KG1 (cell line): ENCODE measurements around the gene DLL1.
"Not testable (repeated sequence)": the region's sequence is repeated elsewhere in the genome, so short reads cannot be mapped to it uniquely, and the experiment has no call there.

Experiments
- DNase-seq: peaks from one replicate; lab custom pipeline; 2025; lab: John Stamatoyannopoulos, UW

DLL1 gene

GRCh38 chr6:170268216-170269129 is 22.4 kb downstream of the DLL1 start:
- no peak for DNase-seq

- no peak for DNase-seq
Observed at GRCh38 chr6:170267688-170268087, 23.2 kb downstream of the DLL1 start.

GRCh38 chr6:170266061-170266825 is 24.6 kb downstream of the DLL1 start:
- no peak for DNase-seq

- no peak for DNase-seq
Observed at GRCh38 chr6:170265655-170266054, 25.2 kb downstream of the DLL1 start.

GRCh38 chr6:170264644-170265043 is 26.2 kb downstream of the DLL1 start:
- DNase-seq, result not testable (repeated sequence)

- DNase-seq, result no peak
Observed at GRCh38 chr6:170264086-170264485, 26.8 kb downstream of the DLL1 start.

GRCh38 chr6:170263410-170263809 is 27.5 kb downstream of the DLL1 start:
- DNase-seq, result no peak

- DNase-seq, result no peak
Observed at GRCh38 chr6:170262489-170263088, 28.3 kb downstream of the DLL1 start.

- no peak for DNase-seq
Observed at GRCh38 chr6:170261643-170262488, 29.0 kb downstream of the DLL1 start.

- DNase-seq, result no peak
Observed at GRCh38 chr6:170260686-170261085, 30.2 kb downstream of the DLL1 start.

GRCh38 chr6:170259278-170259677 is 31.6 kb downstream of the DLL1 start:
- no peak for DNase-seq

- DNase-seq, result no peak
Observed at GRCh38 chr6:170258407-170258806, 32.5 kb downstream of the DLL1 start.

GRCh38 chr6:170257376-170257775 is 33.5 kb downstream of the DLL1 start:
- DNase-seq, result no peak

GRCh38 chr6:170256641-170257040 is 34.2 kb downstream of the DLL1 start:
- no peak for DNase-seq

GRCh38 chr6:170255426-170256125 is 35.3 kb downstream of the DLL1 start:
- no peak for DNase-seq

GRCh38 chr6:170254315-170255213 is 36.3 kb downstream of the DLL1 start:
- no peak for DNase-seq

- no peak for DNase-seq
Observed at GRCh38 chr6:170253910-170254269, 37.0 kb downstream of the DLL1 start.

GRCh38 chr6:170253226-170253909 is 37.5 kb downstream of the DLL1 start:
- no peak for DNase-seq

- no peak for DNase-seq
Observed at GRCh38 chr6:170251776-170252571, 38.9 kb downstream of the DLL1 start.
